Thoracic aorta (tissue), 2 donors: ENCODE data around the gene TP53AIP1. TPM values are rescaled to one million over a fixed set of nuclear protein-coding genes. Genes with fewer than 3 reads are reported as not detected.
"Not testable (repeated sequence)": the region's sequence is repeated elsewhere in the genome, so short reads cannot be mapped to it uniquely, and the experiment has no call there.

ENCODE experiments used
- ATAC-seq: fragments of 150-250 bp; one replicate; pipeline ENCODE4 v1.8.0; 2017; ENCODE audit warnings: low read depth; ENCODE audit not compliant: insufficient number of reproducible peaks, low FRiP score
- DNase-seq: peaks from one replicate; pipeline ENCODE4 v3.0.0-alpha.2; 2020; ENCODE audit warnings: low spot score
- H3K27ac ChIP-seq, 2 donors: fragments of 200-600 bp; sonication (generic); 1 replicate in 1 of 2; 2 replicates in 1 of 2; pipeline ENCODE4 v1.5.1; 2016; ENCODE audit warnings: mild to moderate bottlenecking in 2 of 2, moderate library complexity in 2 of 2
- H3K27me3 ChIP-seq: fragments of 200-600 bp; sonication (generic); replicated peaks from 2 replicates; pipeline ENCODE4 v1.6.0; 2016; ENCODE audit warnings: mild to moderate bottlenecking; ENCODE audit not compliant: insufficient read depth
- H3K36me3 ChIP-seq: fragments of 200-600 bp; sonication (generic); one replicate; pipeline ENCODE4 v1.5.1; 2016
- H3K4me1 ChIP-seq, 2 donors: fragments of 200-600 bp; sonication (generic); 1 replicate in 1 of 2; 2 replicates in 1 of 2; pipeline versions ENCODE4 v1.5.1 to v1.6.0; 2016; ENCODE audit warnings: low read depth in 2 of 2, mild to moderate bottlenecking in 1 of 2; ENCODE audit not compliant: control insufficient read depth in 1 of 2
- H3K4me3 ChIP-seq: fragments of 200-600 bp; sonication (generic); 2 replicates; pipeline ENCODE4 v1.5.1; 2016; ENCODE audit warnings: mild to moderate bottlenecking
- H3K9me3 ChIP-seq: fragments of 200-600 bp; sonication (generic); 2 replicates; pipeline ENCODE4 v1.5.1; 2016
- total RNA-seq, 2 donors: library from RNA; depleted of rRNA; stranded (reverse); fragments of >200 nt; gene quantifications; one replicate each; pipeline versions ENCODE4 v1.1.0 to v1.2.3, GENCODE V29; 2016
- TF ChIP-seq, protein P1 (sequence below): fragments of 200-600 bp; sonication (generic); IDR thresholded peaks from one replicate; pipeline ENCODE4 v1.5.1; 2019; ENCODE audit warnings: antibody characterized with exemption

Gene TP53AIP1
- total RNA-seq, 2 donors from 2014 or later: not detected

- Histone ChIP-seq H3K4me1 (no peaks in the 10 kb centered on the region), H3K27ac (no peak overlapping the region), H3K9me3 (no peaks in the 10 kb centered on the region), H3K4me3 (no peak overlapping the region), H3K36me3 (no peaks in the 10 kb centered on the region), H3K27me3 (no peaks in the 10 kb centered on the region)
- DNase-seq: no peak
- ATAC-seq: no peak
- TF ChIP-seq, protein P1, sequence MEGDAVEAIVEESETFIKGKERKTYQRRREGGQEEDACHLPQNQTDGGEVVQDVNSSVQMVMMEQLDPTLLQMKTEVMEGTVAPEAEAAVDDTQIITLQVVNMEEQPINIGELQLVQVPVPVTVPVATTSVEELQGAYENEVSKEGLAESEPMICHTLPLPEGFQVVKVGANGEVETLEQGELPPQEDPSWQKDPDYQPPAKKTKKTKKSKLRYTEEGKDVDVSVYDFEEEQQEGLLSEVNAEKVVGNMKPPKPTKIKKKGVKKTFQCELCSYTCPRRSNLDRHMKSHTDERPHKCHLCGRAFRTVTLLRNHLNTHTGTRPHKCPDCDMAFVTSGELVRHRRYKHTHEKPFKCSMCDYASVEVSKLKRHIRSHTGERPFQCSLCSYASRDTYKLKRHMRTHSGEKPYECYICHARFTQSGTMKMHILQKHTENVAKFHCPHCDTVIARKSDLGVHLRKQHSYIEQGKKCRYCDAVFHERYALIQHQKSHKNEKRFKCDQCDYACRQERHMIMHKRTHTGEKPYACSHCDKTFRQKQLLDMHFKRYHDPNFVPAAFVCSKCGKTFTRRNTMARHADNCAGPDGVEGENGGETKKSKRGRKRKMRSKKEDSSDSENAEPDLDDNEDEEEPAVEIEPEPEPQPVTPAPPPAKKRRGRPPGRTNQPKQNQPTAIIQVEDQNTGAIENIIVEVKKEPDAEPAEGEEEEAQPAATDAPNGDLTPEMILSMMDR: no peak
These were observed 18.0 kb downstream of the TP53AIP1 start for GRCh38 chr11:128924510-128925249.

- no peak for DNase-seq
- TF ChIP-seq, protein P1: no peak
- H3K9me3 ChIP-seq: no peaks in the 10 kb centered on the region
- H3K4me3 ChIP-seq: no peak overlapping the region
- no peaks in the 10 kb centered on the region for H3K36me3 ChIP-seq
- ATAC-seq: no peak
- no peaks in the 10 kb centered on the region for H3K4me1 ChIP-seq
- H3K27ac ChIP-seq: no peak overlapping the region
- H3K27me3 ChIP-seq: no peaks in the 10 kb centered on the region
These were observed 18.6 kb downstream of the TP53AIP1 start for GRCh38 chr11:128924104-128924503.

- TF ChIP-seq, protein P1: no peak
- ATAC-seq: no peak
- H3K27me3 ChIP-seq: no peaks in the 10 kb centered on the region
- H3K36me3 ChIP-seq: no peaks in the 10 kb centered on the region
- H3K27ac ChIP-seq: no peak overlapping the region
- no peaks in the 10 kb centered on the region for H3K4me1 ChIP-seq
- DNase-seq: no peak
- no peaks in the 10 kb centered on the region for H3K9me3 ChIP-seq
- no peak overlapping the region for H3K4me3 ChIP-seq
These were observed 20.9 kb downstream of the TP53AIP1 start for GRCh38 chr11:128921793-128922192.

GRCh38 chr11:128920666-128921065, 22.0 kb downstream of the TP53AIP1 start:
- H3K27ac ChIP-seq: no peak overlapping the region
- ATAC-seq (no peak), DNase-seq (no peak)
- no peak overlapping the region for H3K4me3 ChIP-seq
- no peaks in the 10 kb centered on the region for H3K27me3 ChIP-seq
- H3K4me1 ChIP-seq: no peaks in the 10 kb centered on the region
- TF ChIP-seq, protein P1: no peak
- H3K9me3 ChIP-seq: no peaks in the 10 kb centered on the region
- H3K36me3 ChIP-seq: no peaks in the 10 kb centered on the region

GRCh38 chr11:128919635-128920034, 23.0 kb downstream of the TP53AIP1 start:
- H3K36me3 ChIP-seq, H3K4me1 ChIP-seq, H3K9me3 ChIP-seq, ATAC-seq, H3K27me3 ChIP-seq, H3K4me3 ChIP-seq, H3K27ac ChIP-seq, DNase-seq: not testable (repeated sequence)

- no peaks in the 10 kb centered on the region for H3K9me3 ChIP-seq
- TF ChIP-seq, protein P1: no peak
These were observed 23.5 kb downstream of the TP53AIP1 start for GRCh38 chr11:128919216-128919615.

More at GRCh38 chr11:128919216-128919615, 23.5 kb downstream of the TP53AIP1 start:
- H3K4me3 ChIP-seq: no peak overlapping the region
- H3K4me1 ChIP-seq: peaks cover 0 to 8% of the 10 kb centered on the region in 2 donors
- H3K27me3 ChIP-seq: no peaks in the 10 kb centered on the region
- H3K27ac ChIP-seq: no peak overlapping the region
- ATAC-seq: no peak
- H3K36me3 ChIP-seq: no peaks in the 10 kb centered on the region
- no peak for DNase-seq
